T47D (cell line): Measurements from ENCODE around the gene SVBP.

ENCODE experiments used
- DNase-seq, 2 experiments: peaks; one replicate each; pipeline versions ENCODE4 v3.0.0 to v3.0.0-alpha.2; 2011 to 2012; ENCODE audit warnings: low read depth in 1 of 2, low spot score in 1 of 2
- JUND ChIP-seq: IDR thresholded peaks from 2 replicates; pipeline ENCODE4 v1.6.1; 2012; ENCODE audit warnings: low read depth
- in situ Hi-C: cut with HindIII; loops from 2 replicates; pipeline ENCODE4 v1.10.0; 2016; ENCODE audit warnings: low sequenced_read_pairs, low pct_unique_long_range_greater_than_20kb

The SVBP gene

GRCh38 chr1:42847721-42848460 lies 30.7 kb upstream of the SVBP start:
- in situ Hi-C loops = no loop called here
- DNase-seq = no peak
- TF ChIP-seq JUND = no peak

- in situ Hi-C loops = no loop called here
- DNase-seq = no peak
- no peak for TF ChIP-seq JUND
Observed at GRCh38 chr1:42847111-42847595, 30.0 kb upstream of the SVBP start.

- no peak for TF ChIP-seq JUND
- DNase-seq = peak; percentile 90 to 96
- in situ Hi-C loops = no loop called here
Observed at GRCh38 chr1:42846257-42847110, 29.3 kb upstream of the SVBP start, which contains the start of gene ZNF691. Gene ZNF691, plus strand, starts transcription at chr1:42846613. Its CDS starts 3,046 bp downstream, at chr1:42849659.

GRCh38 chr1:42845866-42846256 lies 28.7 kb upstream of the SVBP start:
- no peak for DNase-seq
- no peak for TF ChIP-seq JUND
- in situ Hi-C loops = no loop called here

- TF ChIP-seq JUND = no peak
- DNase-seq = no peak
- in situ Hi-C loops = no loop called here
Observed at GRCh38 chr1:42845193-42845592, 28.0 kb upstream of the SVBP start.

- no peak for DNase-seq
- in situ Hi-C loops = no loop called here
Observed at GRCh38 chr1:42844592-42845140, 27.5 kb upstream of the SVBP start.

GRCh38 chr1:42841440-42842147 lies 24.4 kb upstream of the SVBP start:
- in situ Hi-C loops = no loop called here
- DNase-seq = no peak
- no peak for TF ChIP-seq JUND

More at GRCh38 chr1:42844592-42845140, 27.5 kb upstream of the SVBP start:
- no peak for TF ChIP-seq JUND

- in situ Hi-C loops = no loop called here
- no peak for DNase-seq
- no peak for TF ChIP-seq JUND
Observed at GRCh38 chr1:42841010-42841409, 23.8 kb upstream of the SVBP start.

- DNase-seq = no peak
Observed at GRCh38 chr1:42838482-42839190, 21.4 kb upstream of the SVBP start.

GRCh38 chr1:42837709-42838108 lies 20.5 kb upstream of the SVBP start:
- in situ Hi-C loops = no loop called here
- DNase-seq = no peak
- no peak for TF ChIP-seq JUND

More at GRCh38 chr1:42838482-42839190, 21.4 kb upstream of the SVBP start:
- in situ Hi-C loops = no loop called here
- no peak for TF ChIP-seq JUND

- peak in 1 of 2 experiments; percentile 31 for DNase-seq
- no peak for TF ChIP-seq JUND
- in situ Hi-C loops = no loop called here
Observed at GRCh38 chr1:42835422-42835821, 18.2 kb upstream of the SVBP start.

- in situ Hi-C loops = no loop called here
- no peak for TF ChIP-seq JUND
- no peak for DNase-seq
Observed at GRCh38 chr1:42834803-42835202, 17.6 kb upstream of the SVBP start.
